Suppressor macrophage treated with lipopolysaccharide for 4 hours (primary cell): Measurements from ENCODE around the gene GRIN2B.
A peak's percentile ranks its signal among the peaks of the same experiment; 100 is the strongest.

Source experiments
- DNase-seq: peaks from one replicate; pipeline ENCODE4 v3.0.0-alpha.2; 2020

Gene GRIN2B

DNA sequence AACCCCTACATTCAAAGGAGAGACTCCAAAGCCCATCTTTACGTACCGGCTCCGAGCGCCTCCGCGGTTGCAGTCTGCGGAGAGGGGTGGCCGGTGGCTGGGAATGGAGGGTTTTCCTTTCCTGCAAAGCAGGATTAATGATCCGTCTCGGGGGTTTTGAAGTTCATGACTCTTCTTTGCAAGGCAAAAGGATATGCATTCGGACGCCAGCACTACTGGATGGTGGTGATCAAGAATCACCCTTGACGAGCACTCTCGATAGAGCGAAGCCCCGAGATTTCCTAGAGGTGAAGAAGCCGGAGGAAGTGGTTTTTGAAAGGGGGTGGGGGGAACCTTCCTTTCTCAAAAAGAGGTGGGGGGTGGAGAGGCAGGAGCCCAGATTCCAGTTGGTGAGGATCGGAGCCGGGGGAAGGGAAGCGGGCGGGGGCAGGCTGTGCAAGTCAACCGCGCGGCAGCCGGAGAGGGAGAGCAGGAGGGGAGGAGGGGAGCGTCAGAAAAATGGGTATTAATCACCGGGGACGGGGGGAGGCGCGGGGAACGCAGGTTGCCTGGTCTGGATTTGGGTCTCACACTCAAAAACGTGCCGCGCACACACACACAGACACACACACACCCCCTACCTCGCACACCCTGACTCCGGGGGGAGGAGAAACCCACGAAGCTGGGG, at the start of gene GRIN2B:
GRIN2B (minus strand) TSS at position 307 of the 667 bp plus-strand sequence. CDS start 115,394 bp downstream, outside the sequence.
- DNase-seq: no peak

DNA sequence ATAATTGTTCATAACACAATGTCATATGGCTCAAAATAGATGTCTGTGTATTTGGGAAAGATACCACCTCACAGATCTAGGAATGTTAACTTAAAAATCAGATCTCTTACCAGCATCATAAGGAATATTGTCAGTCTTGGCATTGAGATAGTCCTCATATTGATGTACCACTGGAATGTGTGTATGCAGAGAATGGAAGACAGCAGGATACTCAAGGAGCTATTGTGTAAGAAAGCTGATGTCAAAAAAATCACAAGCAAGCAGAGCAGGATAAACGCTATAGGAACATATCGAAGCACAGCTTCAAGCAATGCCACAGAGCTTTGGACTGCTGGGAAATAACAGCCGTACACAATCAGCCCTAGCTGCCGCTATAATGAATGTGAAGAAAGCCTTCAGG, 45.1 kb upstream of the GRIN2B start:
- no peak for DNase-seq

DNA sequence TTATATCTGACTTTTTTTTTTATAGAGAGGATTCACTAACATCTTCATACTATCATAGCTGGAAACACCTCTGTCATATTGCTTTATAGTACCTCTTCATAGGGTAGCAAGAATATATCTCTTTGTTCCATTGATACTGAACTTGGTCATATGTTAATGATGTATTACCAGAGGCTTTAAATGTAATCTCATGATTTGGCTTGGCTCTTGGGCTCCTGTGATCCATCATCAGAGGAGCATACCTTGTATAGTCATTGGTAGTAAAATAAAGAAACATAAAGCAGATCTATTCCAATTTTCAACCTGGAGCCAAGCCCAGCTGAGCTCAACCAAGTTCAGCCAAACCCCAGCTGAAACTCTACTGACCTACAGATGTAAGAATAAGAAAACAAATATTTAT, 43.2 kb upstream of the GRIN2B start:
- DNase-seq: no peak

DNA sequence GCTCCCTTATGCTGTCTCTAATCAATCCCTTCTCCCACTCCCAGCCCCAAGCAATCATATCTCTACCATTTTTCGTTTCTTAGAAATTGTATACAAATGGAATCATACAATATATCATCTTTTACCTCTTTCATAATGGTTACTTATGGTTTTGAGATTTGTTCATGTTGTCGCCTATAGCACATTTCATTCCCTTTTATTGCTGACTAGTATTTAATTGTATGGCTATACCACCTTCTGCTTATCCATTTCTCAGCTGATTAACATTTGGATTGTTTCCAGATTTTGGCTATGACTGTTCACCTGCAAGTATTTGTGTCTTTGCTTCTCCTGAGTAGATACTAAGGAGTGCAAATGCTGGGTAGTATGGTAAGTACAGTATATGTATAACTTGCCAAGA, 36.7 kb upstream of the GRIN2B start:
- no peak for DNase-seq

DNA sequence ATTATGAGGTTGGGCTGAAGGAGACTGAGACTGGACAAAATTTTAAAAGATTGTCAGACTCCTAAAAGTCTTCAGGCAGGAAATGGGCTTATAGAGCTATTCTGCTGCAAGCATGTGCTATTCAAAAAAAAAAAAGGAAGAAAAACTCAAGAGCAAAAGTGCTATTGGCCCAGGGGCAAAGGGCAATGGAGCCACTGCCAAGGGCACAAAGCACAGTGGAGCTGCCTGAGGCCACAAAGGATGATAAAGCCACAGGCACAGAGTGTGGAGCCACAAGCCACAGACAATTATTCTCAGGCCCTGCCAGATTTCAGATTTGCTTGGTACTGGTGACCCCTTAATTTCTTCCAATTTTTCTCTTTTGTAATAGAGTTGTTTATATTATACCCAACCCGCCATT, 29.6 kb upstream of the GRIN2B start:
- DNase-seq: no peak

DNA sequence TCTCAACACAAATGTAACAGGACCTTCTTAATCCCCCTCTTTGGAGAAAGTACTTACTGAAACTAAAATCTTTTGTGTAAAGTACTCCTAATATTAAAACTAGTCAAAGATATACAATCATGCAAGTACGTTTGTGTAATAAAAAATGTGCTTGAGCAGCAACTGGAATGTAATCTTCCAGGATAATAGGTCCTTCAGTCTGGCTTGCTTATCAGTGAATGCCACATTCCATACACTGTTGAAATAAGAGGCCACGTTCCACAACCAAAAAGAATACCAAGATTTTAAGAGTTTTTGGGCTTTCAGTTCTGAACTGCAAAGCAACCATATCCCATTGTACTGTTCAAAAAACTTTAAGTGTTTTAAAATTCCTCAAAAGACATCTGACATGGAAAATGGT, 26.2 kb upstream of the GRIN2B start:
- DNase-seq: no peak

DNA sequence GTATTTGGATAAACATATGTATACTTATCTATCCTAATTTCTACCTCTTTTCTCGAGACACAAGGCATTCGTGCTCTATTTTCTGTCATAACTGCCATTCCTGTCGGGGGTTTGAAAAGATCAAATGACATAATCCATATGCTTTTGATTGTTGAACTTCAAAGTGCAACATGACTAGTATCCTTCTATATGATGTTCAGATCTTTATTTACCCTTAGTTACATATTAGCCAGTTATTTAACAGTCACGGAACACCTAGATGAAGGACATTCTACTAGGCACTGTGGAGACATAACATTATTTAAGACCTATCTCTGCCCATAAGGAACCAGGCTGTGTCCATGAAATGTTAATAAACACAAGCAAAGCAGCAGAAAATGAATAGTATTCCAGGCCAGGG, 11.2 kb upstream of the GRIN2B start:
- DNase-seq: no peak

DNA sequence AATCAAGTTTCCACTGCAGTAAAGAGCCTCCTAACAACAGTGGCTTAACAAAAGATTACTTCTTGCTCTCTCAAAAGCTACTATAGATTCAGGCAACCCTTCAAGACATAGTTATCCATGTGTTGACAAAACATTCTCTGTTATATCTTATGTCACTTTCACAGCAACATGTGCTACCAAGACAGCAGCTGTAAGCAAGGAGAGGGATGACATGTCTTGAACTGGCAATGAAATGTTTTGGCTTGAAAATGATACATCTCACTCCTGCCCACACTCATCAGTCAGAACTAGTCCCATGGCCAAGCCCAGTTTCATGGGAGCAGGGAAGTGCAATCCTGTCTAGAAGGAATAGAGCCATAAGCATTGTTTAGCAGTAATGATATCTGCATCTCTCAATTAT, 10.7 kb upstream of the GRIN2B start:
- DNase-seq: no peak

DNA sequence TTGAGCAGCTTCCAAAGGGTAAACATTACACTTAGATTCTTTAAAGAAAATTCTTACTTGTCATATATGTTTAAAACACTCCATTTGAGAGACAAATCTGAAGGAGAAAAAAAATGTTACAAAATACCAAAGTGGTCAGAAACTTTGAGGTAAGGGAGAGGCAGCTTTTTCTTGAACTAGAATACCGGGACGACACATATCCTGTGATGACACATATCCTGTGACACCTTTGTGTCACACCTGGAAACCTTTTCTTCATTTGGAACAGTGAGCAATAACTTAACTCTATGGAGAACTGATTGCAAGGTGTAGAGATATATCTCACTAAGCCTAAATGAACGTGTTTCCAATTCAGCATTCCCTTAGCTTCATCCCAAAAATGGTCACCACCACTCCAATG, 4.6 kb upstream of the GRIN2B start:
- DNase-seq: no peak

DNA sequence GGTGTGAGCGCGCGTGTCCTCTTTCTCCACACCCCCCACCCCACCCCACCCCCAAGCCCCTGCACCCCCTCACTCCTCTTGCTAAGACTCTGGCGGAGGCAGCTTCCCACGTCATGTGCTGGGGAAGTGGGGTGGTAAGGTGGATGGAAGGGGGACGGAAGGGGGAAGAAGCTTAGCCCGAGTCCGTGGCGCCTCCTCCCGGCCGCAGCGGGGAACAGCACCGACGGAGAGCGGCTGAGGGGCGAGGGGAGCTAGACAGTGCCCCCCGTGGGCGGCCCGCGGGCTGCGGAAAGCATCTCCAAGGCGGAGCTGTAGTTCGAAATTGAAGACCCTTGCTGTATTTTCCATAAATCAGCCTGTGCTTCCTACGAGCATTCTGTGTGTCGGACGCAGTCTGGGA, 588 bp upstream of the GRIN2B start:
- peak; percentile 1 for DNase-seq

DNA sequence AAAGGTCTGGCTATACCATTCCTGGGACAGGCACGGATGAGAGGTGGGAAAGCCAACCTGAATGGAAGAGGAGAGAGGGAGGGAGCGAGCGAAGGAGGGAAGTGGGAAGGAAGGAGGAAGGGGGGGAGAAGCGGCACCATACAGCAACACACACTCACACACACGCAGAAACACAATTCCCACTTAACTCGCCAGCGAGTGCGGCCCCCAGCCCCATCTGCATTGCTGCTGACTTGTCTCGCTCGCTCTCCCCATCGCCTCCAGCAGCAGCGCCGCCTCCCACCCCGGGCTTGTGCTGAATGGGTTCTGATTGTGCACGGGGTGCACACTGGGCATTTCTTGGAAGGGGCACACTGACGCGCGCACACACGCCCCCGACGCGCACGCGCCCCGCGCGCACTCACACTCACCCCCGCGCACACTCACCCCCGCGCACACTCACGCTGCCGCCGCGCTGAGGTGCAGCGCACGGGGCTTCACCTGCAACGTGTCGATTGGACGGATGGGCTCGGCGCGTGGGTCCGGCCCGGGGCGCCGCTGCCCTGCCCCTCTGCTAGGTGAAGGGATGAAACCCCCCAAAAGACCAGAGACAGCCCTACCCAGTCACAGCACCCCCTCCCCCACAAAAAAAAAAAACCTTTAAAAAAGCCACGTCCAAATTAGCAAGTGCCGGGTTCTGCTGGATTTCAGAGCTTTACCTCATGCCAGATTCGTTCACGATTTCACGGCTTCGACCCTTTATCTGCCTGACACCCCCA, 685 bp downstream of the GRIN2B start:
- DNase-seq: no peak

DNA sequence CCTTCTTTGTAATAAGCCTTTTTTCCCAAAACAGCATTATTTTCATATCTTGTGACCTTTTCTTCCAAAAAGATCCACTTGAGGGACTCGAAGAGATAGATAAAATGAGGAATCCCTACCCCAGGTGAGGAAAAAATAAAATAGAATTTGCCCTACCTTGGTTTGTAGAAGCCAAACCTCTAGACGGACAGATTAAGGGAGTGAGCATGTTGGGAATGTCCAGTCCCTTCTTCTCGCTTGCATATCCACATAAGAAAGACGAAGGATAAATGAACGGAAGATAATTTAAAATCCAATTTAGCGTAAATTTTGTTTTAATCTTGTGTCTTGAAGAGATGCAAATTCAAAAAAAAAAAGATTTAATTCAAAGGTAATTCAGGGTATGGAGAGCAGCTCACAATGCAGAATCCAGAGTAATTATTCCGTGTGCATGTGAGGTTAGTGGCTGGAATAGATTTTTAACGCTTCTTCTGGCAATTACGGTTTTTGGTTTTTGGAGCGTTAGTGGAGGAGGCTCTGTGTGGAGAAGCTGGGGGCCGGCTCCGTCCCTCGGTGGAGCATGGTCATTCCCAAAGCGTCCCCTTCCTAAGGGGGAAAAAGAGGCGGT, 1.5 kb downstream of the GRIN2B start:
- no peak for DNase-seq

DNA sequence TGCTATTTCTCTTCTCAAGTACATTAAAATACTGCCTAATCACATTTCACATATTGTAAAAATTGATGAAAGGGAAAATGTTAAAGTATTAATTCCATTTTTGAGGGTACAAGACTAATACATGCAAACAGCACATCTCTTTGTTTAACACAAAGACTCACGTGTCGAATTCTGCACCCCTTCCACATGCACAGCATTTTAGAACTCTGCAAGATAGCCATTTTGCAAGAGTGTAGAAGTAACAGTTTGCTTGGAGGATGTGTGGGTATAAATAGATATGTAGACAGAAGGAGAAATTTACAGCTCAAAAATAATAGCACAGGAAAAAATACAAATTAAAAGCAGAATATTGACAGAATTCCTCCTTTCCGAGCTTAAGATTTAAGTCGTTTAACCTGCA, 2.5 kb downstream of the GRIN2B start:
- DNase-seq: no peak

DNA sequence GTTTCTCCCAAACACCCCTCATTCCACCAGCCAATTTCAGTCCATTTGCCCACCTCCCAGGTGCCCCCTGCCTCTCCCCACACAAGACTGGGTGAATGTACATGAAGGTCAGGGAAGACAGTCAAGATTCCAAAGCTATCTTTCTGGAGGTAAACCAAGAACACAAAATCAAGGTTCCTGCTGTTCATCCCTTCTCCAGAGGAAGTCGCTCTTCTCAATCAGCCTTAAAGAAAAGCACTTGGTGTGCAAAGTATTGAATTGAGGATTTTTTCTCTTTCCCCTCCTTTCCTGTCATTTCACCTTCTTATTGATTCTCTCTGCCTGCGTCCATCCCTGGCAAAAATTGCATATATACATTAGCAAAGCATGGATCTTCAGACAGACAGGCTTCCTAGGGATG, 4.5 kb downstream of the GRIN2B start:
- DNase-seq: no peak

DNA sequence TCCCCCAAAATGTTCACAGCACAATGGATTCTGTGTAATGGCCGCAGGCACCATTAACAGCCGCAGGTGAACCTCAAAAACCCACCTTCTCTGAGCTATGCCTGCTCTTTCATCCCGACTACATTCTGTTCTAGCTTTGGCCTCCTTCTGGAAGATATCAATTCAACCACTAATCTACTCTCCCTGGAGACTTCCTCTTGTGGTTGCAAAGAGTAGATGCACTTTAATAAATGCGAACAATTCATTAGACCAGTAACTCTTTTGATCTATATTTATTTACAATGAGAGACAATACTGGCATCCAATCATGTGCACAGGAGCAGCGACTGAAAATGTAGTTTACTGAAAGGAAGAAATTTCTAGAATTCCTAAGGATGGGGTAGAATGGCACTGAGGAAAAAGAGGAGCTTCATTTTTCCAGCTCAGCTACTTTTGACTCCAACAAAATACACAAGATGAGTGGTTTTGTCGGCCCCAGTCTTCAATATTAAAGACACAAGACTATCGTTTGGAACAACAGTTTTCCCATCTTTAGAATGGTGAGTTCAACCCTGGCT, 5.3 kb downstream of the GRIN2B start:
- DNase-seq: no peak

DNA sequence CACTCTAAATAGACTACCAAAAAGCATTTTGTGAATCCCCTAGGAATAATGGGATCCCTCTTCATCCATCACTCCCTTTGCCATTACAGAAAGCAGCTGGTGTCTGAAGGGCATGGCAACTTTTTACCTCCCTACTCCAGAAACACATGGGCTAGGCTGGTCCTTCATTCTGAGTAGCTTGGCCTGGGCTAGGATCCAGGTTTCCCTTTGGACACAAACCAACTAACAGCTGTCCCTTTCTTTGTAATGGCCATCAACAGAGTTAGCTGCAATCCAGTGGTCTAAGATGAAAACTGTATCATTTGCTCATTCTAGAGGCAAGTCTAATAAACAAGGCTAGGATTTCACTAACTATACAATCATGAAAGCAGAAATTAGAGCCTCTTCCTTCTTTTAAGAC, 7.4 kb downstream of the GRIN2B start:
- no peak for DNase-seq

DNA sequence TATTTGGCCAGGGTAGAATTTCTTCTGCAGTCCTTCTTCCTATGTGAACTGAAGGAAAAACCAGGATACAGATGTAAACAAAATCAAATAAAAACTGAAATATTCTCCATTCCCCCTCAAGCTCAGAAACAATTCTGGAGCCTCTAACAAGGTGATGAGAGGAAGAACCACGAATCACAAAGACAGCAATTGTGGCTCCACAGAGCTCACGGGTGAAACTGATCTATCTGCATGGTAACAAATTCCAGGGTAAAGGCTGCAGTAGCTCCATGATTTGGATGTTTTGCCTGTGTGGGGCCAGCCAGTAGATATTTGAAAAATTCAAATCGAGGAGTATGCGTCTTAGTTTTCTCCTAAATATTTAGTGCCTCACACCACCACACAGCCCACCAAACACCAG, 10.6 kb downstream of the GRIN2B start:
- DNase-seq: no peak

DNA sequence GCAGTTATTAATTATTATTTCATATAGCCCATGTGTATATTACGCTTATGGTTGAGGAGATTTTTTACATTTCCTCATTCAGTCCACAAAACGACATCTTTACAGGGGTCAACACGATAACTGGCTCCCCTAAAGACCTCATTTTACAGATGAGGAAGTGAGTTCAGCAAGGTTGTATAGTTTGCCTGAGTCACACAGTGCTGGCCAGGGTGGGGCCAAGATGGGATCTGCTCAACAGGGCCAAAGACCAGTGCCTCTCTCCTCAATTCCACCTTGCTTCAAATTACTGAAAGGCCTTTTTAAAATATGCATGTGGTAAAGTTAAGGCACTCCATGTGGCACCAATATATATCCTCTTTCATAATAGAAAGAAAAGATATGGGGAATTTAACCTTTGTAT, 13.1 kb downstream of the GRIN2B start:
- no peak for DNase-seq

DNA sequence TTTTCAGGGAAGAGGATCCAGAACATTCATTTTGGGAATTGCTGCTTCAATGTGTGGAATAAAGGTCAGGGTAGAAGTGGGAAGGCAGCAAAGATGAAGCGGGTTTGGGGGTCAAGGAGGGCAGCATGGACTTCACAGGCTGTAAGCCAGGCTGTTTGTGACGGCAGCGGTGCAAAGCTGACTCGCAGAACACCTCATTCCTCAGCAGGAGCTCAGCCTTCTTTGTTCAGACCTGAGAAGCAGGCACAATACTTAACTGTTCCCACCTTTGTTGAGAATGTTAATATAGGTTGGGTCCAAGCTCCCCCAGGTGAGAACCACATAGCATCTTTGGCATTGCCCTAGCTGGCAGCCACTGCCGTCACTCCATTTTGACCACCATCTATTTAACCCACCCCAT, 16.7 kb downstream of the GRIN2B start:
- DNase-seq: no peak

DNA sequence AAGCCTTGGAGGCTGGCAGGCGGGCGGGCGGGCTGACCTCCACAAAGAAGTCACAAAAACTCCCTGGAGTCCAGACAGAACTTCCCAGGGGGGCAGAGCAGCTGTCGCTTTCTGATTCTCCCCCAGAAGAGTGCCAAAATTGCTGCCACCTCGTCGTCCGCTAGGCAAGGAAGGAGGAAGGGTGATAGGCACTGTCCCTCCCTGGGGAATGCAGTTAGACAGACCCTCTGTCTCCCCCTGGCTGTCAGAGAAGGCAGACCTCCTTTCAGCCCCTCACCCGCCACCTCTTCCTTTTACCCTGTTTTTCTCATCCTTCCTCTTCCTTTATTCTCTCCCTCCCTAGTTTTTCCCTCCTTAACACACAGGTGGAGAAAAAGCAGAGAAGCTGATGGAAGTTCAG, 18.7 kb downstream of the GRIN2B start:
- no peak for DNase-seq

DNA sequence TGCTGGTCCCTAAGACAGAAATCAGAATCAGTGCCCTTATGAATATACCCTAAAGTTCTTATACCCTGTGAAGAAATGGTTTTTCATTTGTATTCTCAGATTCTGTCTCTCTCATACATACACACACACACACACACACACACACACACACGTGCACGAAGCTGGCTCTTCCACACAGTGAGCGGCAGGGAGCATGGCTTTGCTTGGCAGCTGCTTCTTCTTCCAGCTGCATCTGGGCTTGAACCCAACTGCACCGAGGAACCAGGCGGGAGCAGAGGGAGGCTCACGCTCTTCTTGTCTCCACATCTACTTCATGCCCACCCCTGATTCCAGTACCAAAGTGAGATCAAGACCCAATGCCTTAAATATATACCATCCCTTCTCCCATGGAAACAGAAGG, 19.4 kb downstream of the GRIN2B start:
- DNase-seq: no peak

DNA sequence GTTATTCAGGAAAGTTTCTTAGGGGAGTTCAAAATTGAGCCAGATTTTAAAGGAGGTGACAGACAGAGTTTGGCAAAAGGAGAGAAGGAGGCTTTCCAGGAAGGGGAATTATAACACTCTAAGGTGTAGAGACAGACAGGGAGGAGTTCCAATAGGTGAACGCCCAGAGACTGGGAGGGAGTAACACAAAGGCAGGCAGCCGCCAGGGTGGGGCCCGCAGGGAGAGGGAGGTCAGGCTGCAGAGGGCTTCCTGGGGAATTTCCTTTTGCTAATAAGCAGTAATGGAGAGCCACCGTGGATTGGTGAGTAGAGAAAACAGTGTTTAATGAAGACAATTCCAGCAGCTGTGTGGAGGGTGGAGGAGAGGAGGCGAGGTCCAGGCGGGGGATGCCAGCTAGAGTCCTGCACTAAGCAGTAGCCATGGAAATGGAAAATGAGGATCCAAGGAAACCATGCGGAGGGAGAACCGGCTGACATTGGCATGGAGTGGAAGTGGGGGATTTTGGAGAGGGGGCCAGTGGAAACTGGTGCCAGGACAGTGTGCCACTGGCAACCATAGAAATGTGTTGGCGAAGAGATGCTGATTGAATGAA, 22.2 kb downstream of the GRIN2B start:
- DNase-seq: no peak

DNA sequence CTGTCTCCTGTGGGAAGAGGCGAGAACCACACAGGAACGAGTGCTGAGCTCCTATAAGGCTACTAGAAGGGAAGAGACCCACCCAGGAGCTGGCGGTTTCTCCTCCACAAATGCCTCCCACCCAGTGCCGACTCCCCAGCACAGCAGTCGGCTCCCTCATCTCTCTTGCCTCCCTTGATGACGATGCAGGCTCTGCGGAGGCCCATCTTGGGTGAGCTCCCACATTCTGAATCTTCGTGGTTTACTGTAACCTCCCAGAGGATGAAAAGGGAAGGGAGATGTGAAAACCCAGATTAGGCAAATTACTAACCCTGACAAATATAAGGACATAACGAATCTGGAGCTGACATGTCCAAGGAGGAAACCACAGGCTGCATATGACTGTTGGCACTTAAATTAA, 23.8 kb downstream of the GRIN2B start:
- no peak for DNase-seq
